GM12873 (cell line): Measurements from ENCODE around the gene KLF2.

ENCODE experiments used
- CTCF ChIP-seq: IDR thresholded peaks from 2 replicates; pipeline ENCODE4 v1.5.1; 2012; ENCODE audit warnings: low read depth, mild to moderate bottlenecking, moderate library complexity, low read length, control low read depth; ENCODE audit not compliant: insufficient read depth; ENCODE audit errors: missing control alignments

The KLF2 gene

GRCh38 chr19:16363852-16364230 is 39.2 kb downstream of the KLF2 start:
- no peak for TF ChIP-seq CTCF

DNA sequence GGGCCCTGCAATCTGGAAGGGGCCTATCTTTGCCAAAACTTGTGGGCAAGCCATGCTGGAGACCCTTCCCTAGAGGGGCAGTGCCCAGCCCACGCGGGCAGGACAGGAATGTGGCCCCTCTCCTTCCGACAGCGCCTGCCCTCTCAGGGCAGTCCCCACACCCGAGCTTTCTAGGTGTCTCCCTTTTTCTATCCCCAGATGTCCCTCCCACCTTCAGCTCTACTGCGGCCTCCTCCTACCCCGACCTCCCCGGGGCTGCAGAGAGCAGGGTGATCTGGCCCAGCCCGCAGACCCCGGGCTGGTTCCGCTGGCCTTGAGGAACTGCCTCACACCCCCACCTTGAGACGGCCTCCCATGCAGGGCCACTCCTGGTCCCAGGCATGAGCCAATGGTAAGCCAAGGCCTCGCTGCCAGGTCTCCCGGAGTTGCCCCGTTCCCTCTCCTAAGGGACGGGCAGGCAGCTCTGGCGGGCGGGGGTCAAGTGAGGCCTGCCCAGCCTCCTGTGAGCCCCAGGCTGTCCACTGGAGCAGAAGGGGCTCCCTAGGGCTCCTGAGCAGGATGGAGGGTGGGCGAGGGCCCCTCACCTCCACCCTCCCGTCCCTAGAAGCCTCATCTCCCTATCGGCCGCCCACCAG is 39.7 kb downstream of the KLF2 start:
- TF ChIP-seq CTCF: no peak

DNA sequence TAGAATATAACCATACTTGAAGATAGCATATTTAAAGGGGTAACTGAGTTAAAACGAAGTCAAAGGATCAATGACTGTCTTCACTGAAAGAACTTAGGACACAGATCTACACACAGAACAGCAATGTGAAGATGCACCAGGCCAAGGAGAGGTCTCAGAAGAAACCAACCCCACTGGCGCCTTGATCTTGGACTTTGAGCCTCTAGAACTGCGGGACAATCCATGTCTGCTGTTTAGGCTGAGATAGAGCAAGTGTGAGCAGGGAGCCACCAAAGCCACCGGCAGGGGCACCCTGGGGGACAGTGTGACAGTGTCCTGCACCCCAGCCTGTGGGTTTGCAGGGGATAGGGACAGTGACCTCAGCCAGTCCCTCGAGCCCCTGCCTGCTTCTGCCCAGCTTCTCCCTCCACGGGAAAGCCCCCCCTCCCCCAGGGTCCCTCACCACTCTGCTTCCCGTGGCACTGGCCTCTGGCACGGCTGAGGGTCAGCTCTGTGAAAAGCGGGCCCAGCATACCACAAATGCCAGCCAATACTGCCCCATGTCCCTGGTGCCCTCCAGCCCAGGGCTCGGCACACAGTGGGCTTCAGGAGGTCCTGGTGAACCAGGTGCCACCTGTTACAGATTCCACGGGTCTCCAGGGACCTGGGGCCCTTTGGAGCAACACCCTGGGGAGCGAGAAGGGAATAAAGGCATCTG is 40.8 kb downstream of the KLF2 start:
- TF ChIP-seq CTCF: no peak

GRCh38 chr19:16366056-16366432 is 41.4 kb downstream of the KLF2 start:
- TF ChIP-seq CTCF: no peak

GRCh38 chr19:16366433-16367260 is 42.0 kb downstream of the KLF2 start:
- TF ChIP-seq CTCF: no peak

DNA sequence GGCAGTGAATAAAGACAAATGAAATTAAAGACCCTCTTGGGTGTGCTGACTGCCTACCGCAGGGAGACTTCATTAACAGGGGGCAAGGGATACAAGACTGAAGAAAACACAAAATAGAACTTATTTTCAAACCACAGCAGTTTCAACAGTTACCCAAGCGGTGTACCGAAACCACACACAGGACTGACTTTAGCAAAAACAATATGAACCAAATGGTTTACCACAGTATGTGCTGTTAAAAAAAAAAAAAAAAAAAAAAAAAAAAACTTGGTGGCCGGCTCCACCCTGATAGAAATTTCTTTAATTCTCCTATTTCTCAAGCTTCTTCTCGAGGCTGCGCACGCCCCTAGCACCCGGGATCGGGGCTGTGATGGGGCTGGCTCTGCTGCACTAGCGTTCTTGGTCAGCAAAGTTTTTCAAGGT is 42.6 kb downstream of the KLF2 start:
- TF ChIP-seq CTCF: no peak
